ENCODE measurements around the gene SLC25A5.
"Not testable (repeated sequence)": the region's sequence is repeated elsewhere in the genome, so short reads cannot be mapped to it uniquely, and the experiment has no call there.

Gene SLC25A5

DNA sequence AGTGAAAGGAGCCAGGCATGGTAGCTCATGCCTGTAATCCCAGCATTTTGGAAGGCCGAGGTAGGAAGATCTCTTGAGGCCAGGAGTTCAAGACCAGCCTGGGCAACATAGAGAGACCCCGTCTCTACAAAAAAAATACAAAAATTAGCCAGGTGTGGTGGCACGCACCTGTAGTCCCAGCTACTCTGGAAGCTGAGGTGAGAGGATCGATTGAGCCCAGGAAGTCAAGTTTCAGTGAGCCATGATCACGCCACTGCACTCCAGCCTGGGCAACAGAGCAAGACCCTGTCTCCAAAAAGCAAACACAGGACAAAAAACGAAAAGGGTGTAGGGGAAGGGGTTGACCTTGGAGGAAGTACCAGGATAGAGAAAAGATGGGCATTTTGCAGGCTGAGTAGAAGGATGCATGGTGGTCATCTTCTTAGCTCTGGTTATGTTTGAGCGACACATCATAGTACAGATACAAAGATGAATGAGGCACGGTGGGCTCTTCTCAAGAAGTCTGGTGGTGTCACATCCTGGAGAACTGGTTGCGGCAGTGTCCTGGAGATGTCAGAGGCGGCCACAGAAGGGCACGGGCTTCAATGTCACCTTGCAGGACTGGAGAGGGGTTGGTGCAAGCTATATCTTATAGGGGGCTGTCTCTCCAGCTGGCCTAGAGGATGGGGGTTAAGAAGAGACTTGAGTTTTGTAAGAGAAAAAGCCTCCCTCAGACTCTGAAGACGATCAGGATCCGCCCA lies 32.0 kb downstream of the SLC25A5 start:
- ChIA-PET POLR2A (no interaction called here), CTCF (interaction anchor here (1.1 to 1.2 kb wide), 2 partner anchors 12 to 16 kb away, joined by 4 to 5 read pairs; no protein-coding TSS in a partner anchor)
- no peak for DNase-seq (ENCODE audit: extremely low spot score)
- TF ChIP-seq FOXK2 (IDR thresholded peaks at IDR 0.05): no peak
- TF ChIP-seq SP1 (IDR thresholded peaks at IDR 0.05): no peak
- TF ChIP-seq BHLHE40 (IDR thresholded peaks at IDR 0.05; ENCODE audit: borderline replicate concordance): no peak
- no peak for TF ChIP-seq CTBP1 (IDR thresholded peaks at IDR 0.05; ENCODE audit: borderline replicate concordance)
- no peak for TF ChIP-seq L3MBTL2 (conservative IDR thresholded peaks at IDR 0.05)
- TF ChIP-seq SUZ12 (IDR thresholded peaks at IDR 0.05): no peak
- TF ChIP-seq NFRKB (IDR thresholded peaks at IDR 0.05): no peak
- TF ChIP-seq TARDBP (IDR thresholded peaks at IDR 0.05): no peak
- no peak for TF ChIP-seq ZNF384 (IDR thresholded peaks at IDR 0.05)
- no peak for TF ChIP-seq HDGF (IDR thresholded peaks at IDR 0.05; ENCODE audit: borderline replicate concordance)
- TF ChIP-seq, protein P1, sequence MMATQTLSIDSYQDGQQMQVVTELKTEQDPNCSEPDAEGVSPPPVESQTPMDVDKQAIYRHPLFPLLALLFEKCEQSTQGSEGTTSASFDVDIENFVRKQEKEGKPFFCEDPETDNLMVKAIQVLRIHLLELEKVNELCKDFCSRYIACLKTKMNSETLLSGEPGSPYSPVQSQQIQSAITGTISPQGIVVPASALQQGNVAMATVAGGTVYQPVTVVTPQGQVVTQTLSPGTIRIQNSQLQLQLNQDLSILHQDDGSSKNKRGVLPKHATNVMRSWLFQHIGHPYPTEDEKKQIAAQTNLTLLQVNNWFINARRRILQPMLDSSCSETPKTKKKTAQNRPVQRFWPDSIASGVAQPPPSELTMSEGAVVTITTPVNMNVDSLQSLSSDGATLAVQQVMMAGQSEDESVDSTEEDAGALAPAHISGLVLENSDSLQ (IDR thresholded peaks at IDR 0.05): no peak
- no peak for TF ChIP-seq FOXA1 (IDR thresholded peaks at IDR 0.05)
- TF ChIP-seq ELF4 (IDR thresholded peaks at IDR 0.05): no peak

DNA sequence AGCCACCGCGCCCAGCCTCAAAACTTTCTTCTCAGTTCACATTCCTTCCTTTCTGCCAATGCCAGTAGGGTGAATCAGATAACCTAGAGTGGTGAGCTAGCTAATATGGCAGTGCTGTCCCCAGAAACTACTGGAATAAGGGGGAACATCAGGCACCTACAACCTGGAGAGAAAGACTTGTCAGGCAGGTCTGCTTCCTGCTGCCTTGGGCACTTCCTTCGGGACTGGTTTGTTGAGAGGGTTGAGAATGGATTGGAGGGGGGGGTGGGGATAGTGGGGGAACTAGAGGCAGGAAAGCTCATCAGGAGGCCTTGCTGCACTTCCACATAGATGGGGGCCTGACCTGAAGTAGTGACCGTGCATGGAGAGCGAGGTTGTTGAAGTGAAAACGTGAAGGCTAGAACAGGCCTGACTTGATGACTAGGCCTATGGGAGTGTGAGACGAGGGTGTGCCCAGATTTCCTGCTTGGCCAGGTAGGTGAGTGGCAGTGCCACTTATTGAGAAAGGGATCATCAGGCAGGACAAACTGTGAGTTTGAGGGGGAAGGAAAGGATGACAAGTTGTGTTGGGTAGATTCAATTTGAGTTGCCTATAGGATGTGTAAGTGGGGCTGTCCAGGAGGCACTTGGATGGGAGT lies 33.4 kb downstream of the SLC25A5 start:
- DNase-seq (ENCODE audit: extremely low spot score): no peak
- ChIA-PET CTCF (interaction anchor here (0.8 kb wide), 1 partner anchor 19 kb away, joined by 3 read pairs; no protein-coding TSS in a partner anchor), POLR2A (no interaction called here)
- TF ChIP-seq CTBP1 (IDR thresholded peaks at IDR 0.05; ENCODE audit: borderline replicate concordance) (no peak), BHLHE40 (IDR thresholded peaks at IDR 0.05; ENCODE audit: borderline replicate concordance) (no peak), TARDBP (IDR thresholded peaks at IDR 0.05) (no peak), ARNT (IDR thresholded peaks at IDR 0.05) (no peak), L3MBTL2 (conservative IDR thresholded peaks at IDR 0.05) (no peak), NFRKB (IDR thresholded peaks at IDR 0.05) (no peak), HDGF (IDR thresholded peaks at IDR 0.05; ENCODE audit: borderline replicate concordance) (no peak), SUZ12 (IDR thresholded peaks at IDR 0.05) (no peak), ZNF384 (IDR thresholded peaks at IDR 0.05) (no peak), FOXM1 (IDR thresholded peaks at IDR 0.05; ENCODE audit: borderline replicate concordance) (no peak), LEF1 (IDR thresholded peaks at IDR 0.05; ENCODE audit: borderline replicate concordance) (no peak)
- TF ChIP-seq, protein P1 (IDR thresholded peaks at IDR 0.05): no peak

DNA sequence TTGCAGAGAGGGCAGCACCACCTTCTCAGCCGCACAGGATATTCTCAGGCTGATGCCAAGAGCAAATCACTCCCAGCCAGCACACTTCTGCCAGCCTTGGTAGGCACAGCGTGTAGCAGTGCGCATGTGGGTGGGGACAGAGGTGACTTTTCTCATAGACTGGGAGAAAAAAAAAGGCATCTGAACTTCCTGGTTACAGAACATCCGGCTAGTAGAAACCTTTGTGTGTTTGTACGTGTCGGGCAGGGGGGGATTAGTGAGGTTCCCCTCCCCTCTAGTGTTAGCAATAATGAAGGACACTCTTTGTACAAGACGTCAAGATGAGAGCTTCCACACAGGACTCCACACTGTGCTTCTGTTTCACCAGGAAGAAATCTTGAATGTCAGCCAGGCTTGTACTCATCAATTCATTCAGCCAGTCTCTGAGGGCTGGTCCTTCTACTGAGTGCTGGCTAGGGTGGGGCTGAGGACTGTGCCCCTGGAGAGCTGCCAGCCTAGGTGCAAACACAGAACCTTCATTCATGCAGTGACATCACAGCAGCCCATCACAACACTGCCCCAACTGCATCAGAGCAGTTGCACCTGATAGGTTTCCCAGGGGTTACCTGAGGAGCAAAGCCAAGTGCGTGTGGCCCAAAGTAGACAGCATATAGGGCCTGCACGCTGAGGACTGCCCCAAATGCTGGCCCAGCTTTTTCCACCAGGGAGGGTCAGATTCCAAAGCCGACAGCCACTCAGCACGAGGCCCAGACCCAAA lies 34.7 kb downstream of the SLC25A5 start:
- TF ChIP-seq, protein P1 (IDR thresholded peaks at IDR 0.05): no peak
- TF ChIP-seq ARNT (IDR thresholded peaks at IDR 0.05): no peak
- no peak for TF ChIP-seq TARDBP (IDR thresholded peaks at IDR 0.05)
- no peak for TF ChIP-seq SUZ12 (IDR thresholded peaks at IDR 0.05)
- DNase-seq (ENCODE audit: extremely low spot score): no peak
- ChIA-PET CTCF (interaction anchor here (1.0 to 1.4 kb wide), 2 partner anchors 9 to 34 kb away, joined by 3 to 4 read pairs; no protein-coding TSS in a partner anchor), POLR2A (no interaction called here)

DNA sequence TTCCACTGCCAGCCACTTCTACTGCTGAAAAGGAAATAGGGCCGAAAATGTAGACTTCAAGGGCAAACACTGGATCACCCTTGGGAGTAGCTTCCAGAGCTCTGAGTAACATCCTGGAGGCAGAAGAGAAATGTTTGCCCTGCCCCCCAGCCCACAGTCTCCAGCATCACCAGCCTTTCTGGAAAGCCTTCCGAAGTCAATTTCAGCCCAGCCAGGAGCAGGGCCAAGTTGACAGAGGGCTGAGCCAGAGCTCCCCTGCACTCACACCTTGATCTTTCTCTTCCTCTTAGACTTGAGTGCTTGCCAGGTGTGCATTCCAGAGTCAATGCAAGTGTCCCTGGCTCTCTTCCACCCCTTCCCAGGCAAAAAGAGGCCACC lies 35.2 kb downstream of the SLC25A5 start:
- CTCF ChIA-PET: interaction anchor here (1.0 to 1.4 kb wide), 2 partner anchors 9 to 34 kb away, joined by 3 to 4 read pairs; no protein-coding TSS in a partner anchor
- TF ChIP-seq ELF4 (IDR thresholded peaks at IDR 0.05): no peak
- TF ChIP-seq SUZ12 (IDR thresholded peaks at IDR 0.05): no peak
- TF ChIP-seq FOXA1 (IDR thresholded peaks at IDR 0.05): no peak
- DNase-seq (ENCODE audit: extremely low spot score): no peak
- POLR2A ChIA-PET: no interaction called here

DNA sequence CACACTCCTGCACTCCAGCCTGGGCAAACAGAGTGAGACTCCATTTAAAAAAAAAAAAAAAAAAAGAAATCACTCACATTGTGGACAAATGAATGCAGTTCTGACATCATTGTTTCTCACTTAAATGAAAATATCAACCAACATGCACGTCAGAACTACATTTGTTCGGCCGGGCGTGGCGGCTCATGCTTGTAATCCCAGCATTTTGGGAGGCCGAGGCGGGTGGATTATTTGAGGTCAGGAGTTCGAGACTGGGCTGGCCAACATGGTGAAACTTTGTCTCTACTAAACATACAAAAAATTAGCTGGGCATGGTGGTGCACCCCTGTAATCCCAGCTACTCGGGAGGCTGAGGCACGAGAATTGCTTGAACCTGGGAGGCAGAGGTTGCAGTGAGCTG lies 36.9 kb downstream of the SLC25A5 start:
- POLR2A ChIA-PET; DNase-seq (ENCODE audit: extremely low spot score): not testable (repeated sequence)
- CTCF ChIA-PET: interaction anchor here (1.4 kb wide), 1 partner anchor 11 kb away, joined by 3 read pairs; no protein-coding TSS in a partner anchor

DNA sequence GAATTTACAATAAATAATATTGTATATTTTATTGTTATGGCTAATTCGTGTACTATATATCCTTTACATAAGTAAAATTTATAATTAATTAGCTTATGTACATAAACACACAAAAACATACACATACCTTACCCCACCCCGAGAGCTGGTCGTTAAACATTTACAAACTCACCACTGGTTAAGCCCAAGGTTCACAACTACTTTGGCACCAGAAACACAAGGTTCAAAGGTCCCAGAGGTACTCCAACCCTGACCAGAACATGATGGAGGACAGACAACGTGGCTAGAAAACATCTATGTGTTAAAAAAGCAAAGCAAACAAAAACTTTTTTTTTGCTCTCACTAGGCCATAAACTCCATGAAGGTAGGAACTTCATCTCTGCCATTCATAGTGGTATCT lies 37.7 kb downstream of the SLC25A5 start:
- DNase-seq (ENCODE audit: extremely low spot score): no peak
- ChIA-PET CTCF (interaction anchor here (0.6 to 1.2 kb wide), 2 partner anchors 23 to 1146 kb away, joined by 4 to 7 read pairs; no protein-coding TSS in a partner anchor), POLR2A (interaction anchor here (0.6 kb wide), 1 partner anchor 26 kb away, joined by 3 read pairs; no protein-coding TSS in a partner anchor)
- TF ChIP-seq HDGF (IDR thresholded peaks at IDR 0.05; ENCODE audit: borderline replicate concordance) (no peak), CTBP1 (IDR thresholded peaks at IDR 0.05; ENCODE audit: borderline replicate concordance) (no peak), ELF4 (IDR thresholded peaks at IDR 0.05) (no peak), SP1 (IDR thresholded peaks at IDR 0.05) (no peak), ARNT (IDR thresholded peaks at IDR 0.05) (no peak), L3MBTL2 (conservative IDR thresholded peaks at IDR 0.05) (no peak), NFRKB (IDR thresholded peaks at IDR 0.05) (no peak), ZNF384 (IDR thresholded peaks at IDR 0.05) (no peak), BHLHE40 (IDR thresholded peaks at IDR 0.05; ENCODE audit: borderline replicate concordance) (no peak), LEF1 (IDR thresholded peaks at IDR 0.05; ENCODE audit: borderline replicate concordance) (no peak), FOXM1 (IDR thresholded peaks at IDR 0.05; ENCODE audit: borderline replicate concordance) (no peak), SUZ12 (IDR thresholded peaks at IDR 0.05) (no peak), TARDBP (IDR thresholded peaks at IDR 0.05) (no peak)
- TF ChIP-seq, protein P1 (IDR thresholded peaks at IDR 0.05): no peak

Measured in HEK293T (cell line).